HG03354 (cell line): ENCODE data around the gene TRAPPC2L.

ENCODE experiments used
- ATAC-seq: cut with Tn5 transposase; IDR thresholded peaks from one replicate; pipeline ENCODE4 v1.9.1; 2021; ENCODE audit warnings: mild to moderate bottlenecking; ENCODE audit not compliant: unreplicated experiment, poor library complexity, severe bottlenecking

The TRAPPC2L gene

GRCh38 chr16:88855176-88855575, 1.8 kb upstream of the TRAPPC2L start:
- no peak for ATAC-seq

- no peak for ATAC-seq
Observed at GRCh38 chr16:88855736-88856121, 1.2 kb upstream of the TRAPPC2L start.

GRCh38 chr16:88856122-88856827, 652 bp upstream of the TRAPPC2L start:
- no peak for ATAC-seq

- peak; percentile 39 for ATAC-seq
Observed at GRCh38 chr16:88857728-88858339, 907 bp downstream of the TRAPPC2L start.

GRCh38 chr16:88859381-88860091, 2.6 kb downstream of the TRAPPC2L start:
- ATAC-seq: no peak

- ATAC-seq: no peak
Observed at GRCh38 chr16:88861359-88861758, 4.4 kb downstream of the TRAPPC2L start.

- no peak for ATAC-seq
Observed at GRCh38 chr16:88862968-88863367, 6.0 kb downstream of the TRAPPC2L start.

GRCh38 chr16:88863426-88863825, 6.5 kb downstream of the TRAPPC2L start:
- ATAC-seq: no peak

GRCh38 chr16:88864099-88864498, 7.2 kb downstream of the TRAPPC2L start:
- no peak for ATAC-seq

- no peak for ATAC-seq
Observed at GRCh38 chr16:88864521-88864920, 7.6 kb downstream of the TRAPPC2L start.

- no peak for ATAC-seq
Observed at GRCh38 chr16:88865310-88865709, 8.4 kb downstream of the TRAPPC2L start.

- ATAC-seq: no peak
Observed at GRCh38 chr16:88865742-88866141, 8.8 kb downstream of the TRAPPC2L start.

- ATAC-seq: no peak
Observed at GRCh38 chr16:88866151-88866920, 9.4 kb downstream of the TRAPPC2L start, which contains the start of gene PABPN1L. PABPN1L (minus strand) TSS chr16:88866660; CDS start chr16:88866606, 54 bp downstream.

GRCh38 chr16:88867581-88868246, 10.8 kb downstream of the TRAPPC2L start:
- no peak for ATAC-seq

GRCh38 chr16:88868974-88869672, 12.2 kb downstream of the TRAPPC2L start:
- no peak for ATAC-seq

- ATAC-seq: no peak
Observed at GRCh38 chr16:88869673-88869980, 12.7 kb downstream of the TRAPPC2L start.

GRCh38 chr16:88870608-88871348, 13.9 kb downstream of the TRAPPC2L start:
- ATAC-seq: no peak

GRCh38 chr16:88871349-88871702, 14.4 kb downstream of the TRAPPC2L start:
- no peak for ATAC-seq
